GM12874 (cell line): ENCODE data around the gene NYAP1.

Experiments used
- TF ChIP-seq, protein P1 (sequence below): IDR thresholded peaks from 2 replicates; pipeline ENCODE4 v1.5.1; 2011; ENCODE audit warnings: low read depth, mild to moderate bottlenecking, control low read depth, low read length, moderate library complexity; ENCODE audit not compliant: insufficient read depth

The NYAP1 gene

DNA sequence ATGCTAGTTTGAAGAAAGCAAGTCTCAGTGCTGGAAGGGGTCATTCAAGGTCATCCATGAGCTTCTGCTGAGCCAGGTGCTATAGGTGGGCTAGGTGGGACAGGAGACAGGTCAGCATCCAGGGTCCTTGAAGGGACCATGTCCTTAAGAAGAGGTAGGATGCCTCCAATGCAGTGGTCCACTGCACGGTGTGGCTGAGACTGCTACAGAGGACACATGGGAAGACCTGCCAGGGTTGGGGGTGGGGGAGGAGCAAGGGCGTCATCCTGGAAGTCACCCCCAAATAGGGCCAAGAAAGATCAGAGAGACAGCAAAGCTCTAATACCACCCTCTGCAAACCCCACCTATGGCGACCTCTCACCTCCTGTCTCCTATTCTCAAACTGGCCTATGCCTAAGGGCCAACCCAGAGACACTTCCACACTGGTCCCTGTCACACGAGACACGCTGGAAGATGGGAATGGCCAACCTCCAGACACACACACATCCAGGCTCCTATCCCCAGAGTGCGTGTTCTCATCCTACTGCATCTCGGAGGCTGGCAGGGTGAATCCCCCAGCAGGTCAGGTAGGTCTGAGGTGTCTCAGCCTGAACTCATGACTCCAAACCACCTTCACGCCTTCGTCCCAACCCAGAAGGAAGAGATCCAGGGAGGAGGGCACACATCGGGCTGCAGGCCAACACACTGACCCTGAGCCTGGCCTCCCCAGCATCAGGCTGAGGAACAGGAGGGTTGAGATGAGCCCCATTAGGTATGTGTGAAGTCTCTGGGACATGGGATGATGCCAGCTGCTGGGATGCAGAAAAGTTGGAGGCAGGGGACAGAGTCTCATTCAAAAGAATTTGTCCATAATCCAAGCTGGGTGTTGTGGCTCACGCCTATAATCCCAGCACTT, 41.8 kb upstream of the NYAP1 start:
- TF ChIP-seq, protein P1, sequence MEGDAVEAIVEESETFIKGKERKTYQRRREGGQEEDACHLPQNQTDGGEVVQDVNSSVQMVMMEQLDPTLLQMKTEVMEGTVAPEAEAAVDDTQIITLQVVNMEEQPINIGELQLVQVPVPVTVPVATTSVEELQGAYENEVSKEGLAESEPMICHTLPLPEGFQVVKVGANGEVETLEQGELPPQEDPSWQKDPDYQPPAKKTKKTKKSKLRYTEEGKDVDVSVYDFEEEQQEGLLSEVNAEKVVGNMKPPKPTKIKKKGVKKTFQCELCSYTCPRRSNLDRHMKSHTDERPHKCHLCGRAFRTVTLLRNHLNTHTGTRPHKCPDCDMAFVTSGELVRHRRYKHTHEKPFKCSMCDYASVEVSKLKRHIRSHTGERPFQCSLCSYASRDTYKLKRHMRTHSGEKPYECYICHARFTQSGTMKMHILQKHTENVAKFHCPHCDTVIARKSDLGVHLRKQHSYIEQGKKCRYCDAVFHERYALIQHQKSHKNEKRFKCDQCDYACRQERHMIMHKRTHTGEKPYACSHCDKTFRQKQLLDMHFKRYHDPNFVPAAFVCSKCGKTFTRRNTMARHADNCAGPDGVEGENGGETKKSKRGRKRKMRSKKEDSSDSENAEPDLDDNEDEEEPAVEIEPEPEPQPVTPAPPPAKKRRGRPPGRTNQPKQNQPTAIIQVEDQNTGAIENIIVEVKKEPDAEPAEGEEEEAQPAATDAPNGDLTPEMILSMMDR: no peak

DNA sequence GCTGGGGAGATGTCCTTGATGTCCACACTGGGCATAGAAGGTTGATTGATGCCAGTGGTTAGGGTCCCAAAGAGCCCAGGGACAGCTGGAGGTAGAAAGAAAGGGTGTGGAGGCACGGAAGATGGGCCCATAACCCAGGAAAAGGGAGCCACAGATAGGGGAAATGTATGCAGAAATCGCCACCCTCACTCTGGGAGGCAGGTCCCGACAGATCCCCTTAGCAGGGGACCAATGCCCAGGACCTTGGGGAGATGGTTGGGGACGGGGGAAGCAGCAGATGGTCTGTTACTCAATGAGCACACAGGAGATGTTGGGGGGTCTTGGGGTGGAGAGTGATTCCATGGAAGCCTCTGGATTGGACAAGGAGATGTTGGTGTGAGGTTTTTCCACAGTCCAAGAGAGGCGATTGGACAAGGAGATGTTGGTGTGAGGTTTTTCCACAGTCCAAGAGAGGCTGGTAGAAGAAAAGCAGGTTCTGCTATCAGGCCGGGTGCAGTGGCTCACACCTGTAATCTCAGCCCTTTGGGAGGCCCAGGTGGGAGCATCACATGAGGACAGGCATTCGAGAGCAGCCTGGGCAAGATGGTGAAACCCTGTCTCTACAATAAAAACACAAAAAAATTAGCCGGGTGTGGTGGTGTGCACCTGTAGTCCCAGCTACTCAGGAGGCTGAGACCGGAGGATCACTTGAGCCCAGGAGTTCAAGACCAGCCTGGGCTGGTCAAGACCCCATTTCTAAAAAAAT, 40.5 kb upstream of the NYAP1 start:
- TF ChIP-seq, protein P1: no peak

DNA sequence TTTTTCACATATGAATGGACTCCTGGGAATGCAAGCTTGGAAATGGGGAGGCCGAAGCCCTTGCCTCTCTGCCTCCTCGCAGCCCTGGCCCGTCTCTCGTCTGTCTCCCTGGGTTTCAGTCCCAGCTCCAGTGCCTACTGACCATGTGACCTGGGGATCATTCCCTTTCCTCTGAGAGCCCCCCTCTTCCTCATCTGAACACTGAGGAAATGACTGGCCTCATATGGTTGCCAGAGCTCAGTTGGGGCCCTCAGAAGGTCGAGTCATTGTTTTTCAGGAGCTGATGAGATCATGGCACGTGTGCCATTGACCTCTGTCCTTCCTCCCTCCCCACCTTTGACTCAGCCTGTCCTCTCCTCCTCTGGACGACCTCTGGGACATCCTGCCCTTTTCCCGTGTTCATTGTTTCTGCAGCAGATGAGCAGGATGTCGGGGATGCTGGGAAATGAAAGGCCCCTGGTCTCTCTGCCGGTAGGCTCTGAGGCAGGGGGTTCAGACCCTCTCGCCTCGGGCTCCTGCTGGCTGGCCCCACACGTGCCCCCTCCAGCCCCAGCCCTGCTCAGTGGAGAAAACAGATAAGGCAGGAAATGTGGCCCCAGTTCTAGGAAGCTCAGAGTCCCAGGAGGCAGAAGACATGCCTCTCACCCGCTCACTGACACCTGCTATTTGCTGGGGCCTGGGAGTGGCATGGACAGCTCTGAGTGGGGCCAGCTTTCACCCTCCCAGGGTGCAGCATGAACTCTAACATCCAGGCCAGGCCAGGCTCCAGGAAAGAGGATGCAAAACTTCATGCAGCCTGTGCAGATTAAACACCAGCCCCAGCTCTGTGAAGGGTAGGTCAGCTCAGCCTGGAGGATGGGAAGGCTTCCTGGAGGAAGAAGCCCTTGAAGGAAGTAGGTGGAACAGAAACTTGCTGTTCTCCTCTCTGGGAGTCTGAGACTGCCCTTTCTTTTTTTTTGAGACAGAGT, 39.1 kb upstream of the NYAP1 start:
- TF ChIP-seq, protein P1: no peak

DNA sequence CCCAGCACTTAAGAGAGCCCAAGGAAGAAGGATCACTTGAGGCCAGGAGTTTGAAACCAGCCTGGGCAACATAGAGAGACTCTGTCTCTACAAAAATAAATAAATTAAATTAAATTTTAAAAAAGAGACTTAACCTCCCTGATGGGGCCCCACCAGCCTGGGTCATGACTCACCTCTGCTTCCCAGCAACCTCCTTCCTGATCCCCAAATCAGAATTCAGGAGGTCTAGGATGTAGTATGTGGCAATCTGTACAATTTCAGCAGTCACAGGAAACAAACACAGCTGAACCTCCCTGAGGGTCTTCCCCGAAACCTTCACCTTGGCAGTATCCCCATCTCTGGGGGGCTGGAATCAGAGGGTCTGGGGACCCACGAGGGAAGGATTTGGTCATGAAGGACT, 37.7 kb upstream of the NYAP1 start:
- TF ChIP-seq, protein P1: no peak

DNA sequence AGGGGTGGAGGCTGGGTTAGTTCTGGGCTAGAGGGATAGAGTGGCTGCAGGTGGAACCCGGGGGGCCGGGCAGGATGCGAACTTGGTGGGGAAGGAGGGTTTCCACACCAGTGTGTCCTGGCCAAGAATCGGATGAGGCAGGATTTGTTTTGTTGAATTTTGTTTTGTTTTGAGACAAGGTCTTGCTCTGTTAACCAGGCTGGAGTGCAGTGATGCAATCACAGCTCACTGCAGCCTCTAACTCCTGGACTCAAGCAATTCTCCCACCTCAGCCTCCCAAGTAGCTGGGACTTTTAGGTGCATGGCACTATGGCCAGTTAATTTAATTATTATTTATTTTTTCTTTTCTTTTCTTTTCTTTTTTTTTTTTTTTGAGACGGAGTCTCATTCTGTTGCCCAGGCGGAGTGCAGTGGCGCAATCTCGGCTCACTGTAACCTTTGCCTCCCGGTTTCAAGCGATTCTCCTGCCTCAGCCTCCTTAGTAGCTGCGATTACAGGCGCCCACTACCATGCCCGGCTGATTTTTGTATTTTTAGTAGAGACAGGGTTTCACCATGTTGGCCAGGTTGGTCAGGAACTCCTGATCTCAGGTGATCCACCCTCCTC, 34.4 kb upstream of the NYAP1 start:
- TF ChIP-seq, protein P1: no peak

DNA sequence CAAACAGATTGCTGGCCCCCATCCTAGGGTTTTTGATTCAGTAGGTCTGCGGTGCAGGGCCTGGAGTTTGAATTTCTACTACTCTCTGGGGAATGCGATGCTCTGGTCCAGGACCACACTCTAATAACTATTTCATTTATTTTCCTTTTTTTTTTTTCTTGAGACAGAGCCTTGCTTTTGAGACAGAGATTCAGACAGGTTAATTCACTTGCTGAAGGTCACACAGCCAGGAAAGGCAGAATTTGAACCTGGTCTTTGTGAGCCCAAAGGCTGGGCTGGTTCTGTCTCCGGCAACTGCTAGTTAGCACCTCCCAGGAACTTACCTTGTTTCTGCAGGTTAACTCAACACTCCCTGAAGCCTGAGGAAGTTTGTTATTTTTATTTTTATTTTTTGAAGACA, 31.2 kb upstream of the NYAP1 start:
- TF ChIP-seq, protein P1: no peak
